ENCODE results near the gene ABHD17B. TPM values are rescaled to one million over a fixed set of nuclear protein-coding genes. Genes with fewer than 3 reads are reported as not detected.
A peak's percentile ranks its signal among the peaks of the same experiment; 100 is the strongest.

Gene ABHD17B
- total RNA-seq, 6 donors from 2014 or later = 3.9 to 27.3 (median 12.8) TPM

DNA sequence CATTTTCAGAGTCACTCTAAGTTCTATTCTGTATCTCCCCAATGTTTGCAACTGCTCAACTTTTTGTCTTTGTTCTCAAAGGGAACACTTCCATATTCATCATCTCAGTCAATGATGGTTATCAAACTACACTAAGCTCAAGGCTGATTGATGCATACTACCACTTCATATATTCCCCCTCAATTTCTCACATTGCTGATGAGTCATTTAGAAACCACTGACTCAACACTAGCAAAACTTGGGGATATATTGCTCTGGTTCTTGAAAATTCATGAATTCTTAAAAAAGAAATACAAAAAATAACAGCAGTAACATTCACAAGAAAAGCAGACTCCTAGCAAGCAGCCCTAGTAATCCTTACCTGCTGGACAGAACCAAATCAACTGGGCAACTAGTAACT, 52.2 kb downstream of the ABHD17B start:
- Histone ChIP-seq H3K36me3 (no peaks in the 10 kb centered on the region), H3K9me3 (peaks cover 3 to 21% (median 13%) of the 10 kb centered on the region in 4 donors), H3K4me3 (no peak overlapping the region), H3K27ac (no peak overlapping the region), H3K27me3 (no peaks in the 10 kb centered on the region), H3K4me1 (peaks cover 0 to 3% (median 0%) of the 10 kb centered on the region in 4 donors)
- TF ChIP-seq, protein P1, sequence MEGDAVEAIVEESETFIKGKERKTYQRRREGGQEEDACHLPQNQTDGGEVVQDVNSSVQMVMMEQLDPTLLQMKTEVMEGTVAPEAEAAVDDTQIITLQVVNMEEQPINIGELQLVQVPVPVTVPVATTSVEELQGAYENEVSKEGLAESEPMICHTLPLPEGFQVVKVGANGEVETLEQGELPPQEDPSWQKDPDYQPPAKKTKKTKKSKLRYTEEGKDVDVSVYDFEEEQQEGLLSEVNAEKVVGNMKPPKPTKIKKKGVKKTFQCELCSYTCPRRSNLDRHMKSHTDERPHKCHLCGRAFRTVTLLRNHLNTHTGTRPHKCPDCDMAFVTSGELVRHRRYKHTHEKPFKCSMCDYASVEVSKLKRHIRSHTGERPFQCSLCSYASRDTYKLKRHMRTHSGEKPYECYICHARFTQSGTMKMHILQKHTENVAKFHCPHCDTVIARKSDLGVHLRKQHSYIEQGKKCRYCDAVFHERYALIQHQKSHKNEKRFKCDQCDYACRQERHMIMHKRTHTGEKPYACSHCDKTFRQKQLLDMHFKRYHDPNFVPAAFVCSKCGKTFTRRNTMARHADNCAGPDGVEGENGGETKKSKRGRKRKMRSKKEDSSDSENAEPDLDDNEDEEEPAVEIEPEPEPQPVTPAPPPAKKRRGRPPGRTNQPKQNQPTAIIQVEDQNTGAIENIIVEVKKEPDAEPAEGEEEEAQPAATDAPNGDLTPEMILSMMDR (IDR thresholded peaks at IDR 0.05) = no peak
- TF ChIP-seq POLR2AphosphoS5 (IDR thresholded peaks at IDR 0.05) = no peak
- no peak for TF ChIP-seq POLR2A (IDR thresholded peaks at IDR 0.05)
- no peak for TF ChIP-seq EP300 (IDR thresholded peaks at IDR 0.05)
- no peak for ATAC-seq (ENCODE audit: low FRiP score in 2 of 2)
- no peak for DNase-seq

DNA sequence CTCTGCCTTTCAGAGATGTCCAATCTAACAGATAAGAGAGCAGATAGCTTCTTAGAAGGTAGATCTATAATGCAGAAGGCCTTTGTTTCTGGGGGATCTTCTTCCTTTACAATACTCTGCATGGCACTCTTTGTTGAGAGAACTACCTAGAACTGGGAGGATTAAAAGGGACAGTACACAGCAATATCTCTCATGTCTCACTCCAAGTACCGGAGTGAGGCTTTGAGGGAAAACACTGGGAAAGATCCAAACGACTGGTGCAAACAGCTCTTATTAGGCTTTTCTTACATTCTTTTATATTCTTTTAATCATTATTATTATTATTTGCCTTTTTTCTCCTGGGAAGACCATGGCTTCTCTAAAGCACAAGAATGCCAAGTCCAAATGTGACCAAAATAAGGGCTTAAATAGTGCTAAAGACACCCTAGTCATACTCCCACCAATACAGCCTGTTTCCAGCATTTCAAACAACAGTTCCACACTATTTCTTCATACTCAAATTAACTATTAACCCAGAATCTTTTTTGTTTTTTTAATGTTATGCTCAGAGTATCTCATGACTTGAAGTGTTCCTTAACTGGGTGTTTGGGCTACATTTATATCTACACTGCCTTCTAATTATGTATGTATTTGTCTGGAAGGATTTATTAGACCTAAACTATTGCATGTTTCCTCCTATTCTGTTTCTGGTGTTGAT, 52.7 kb downstream of the ABHD17B start:
- peaks cover 0 to 3% (median 0%) of the 10 kb centered on the region in 4 donors for H3K4me1 ChIP-seq
- WGBS, 2 donors = 73 to 84% methylated on average over 2 of the region's 2 CpGs
- DNase-seq (no peak), ATAC-seq (ENCODE audit: low FRiP score in 2 of 2) (no peak)
- H3K4me3 ChIP-seq = no peak overlapping the region
- TF ChIP-seq EP300 (IDR thresholded peaks at IDR 0.05) = no peak
- TF ChIP-seq POLR2A (IDR thresholded peaks at IDR 0.05) = no peak
- no peak for TF ChIP-seq POLR2AphosphoS5 (IDR thresholded peaks at IDR 0.05)
- TF ChIP-seq, protein P1 (IDR thresholded peaks at IDR 0.05) = no peak
- no peaks in the 10 kb centered on the region for H3K27me3 ChIP-seq
- peaks cover 3 to 21% (median 13%) of the 10 kb centered on the region in 4 donors for H3K9me3 ChIP-seq
- no peak overlapping the region for H3K27ac ChIP-seq
- H3K36me3 ChIP-seq = no peaks in the 10 kb centered on the region

DNA sequence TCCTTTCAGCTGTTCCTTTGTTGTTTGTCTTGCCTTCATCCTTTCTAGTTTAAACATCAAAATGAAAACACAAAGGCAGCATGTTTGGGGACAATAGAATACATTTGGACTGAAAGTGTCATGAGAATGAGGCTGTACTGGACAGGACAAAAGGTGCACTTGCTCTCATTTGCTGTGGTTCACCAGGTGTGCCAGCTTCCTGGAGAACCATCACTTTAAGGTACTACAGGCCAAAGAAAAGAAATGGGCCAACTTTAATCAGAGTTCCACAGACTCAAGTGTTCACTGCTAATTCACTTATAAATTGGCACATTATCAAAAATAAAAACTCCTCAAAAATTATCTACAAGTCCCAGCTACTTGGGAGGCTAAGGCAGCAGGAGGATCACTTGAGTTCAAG, 53.8 kb downstream of the ABHD17B start:
- TF ChIP-seq POLR2AphosphoS5 (IDR thresholded peaks at IDR 0.05) = no peak
- no peak for TF ChIP-seq EP300 (IDR thresholded peaks at IDR 0.05)
- TF ChIP-seq POLR2A (IDR thresholded peaks at IDR 0.05) = no peak
- TF ChIP-seq, protein P1 (IDR thresholded peaks at IDR 0.05) = no peak
- Histone ChIP-seq H3K9me3 (peaks cover 3 to 21% (median 13%) of the 10 kb centered on the region in 4 donors), H3K4me3 (no peak overlapping the region), H3K27ac (no peak overlapping the region), H3K4me1 (peaks cover 0 to 3% (median 0%) of the 10 kb centered on the region in 4 donors), H3K36me3 (no peaks in the 10 kb centered on the region), H3K27me3 (no peaks in the 10 kb centered on the region)
- ATAC-seq (ENCODE audit: low FRiP score in 2 of 2) (no peak), DNase-seq (peak in 1 of 2 donors; percentile 29)

DNA sequence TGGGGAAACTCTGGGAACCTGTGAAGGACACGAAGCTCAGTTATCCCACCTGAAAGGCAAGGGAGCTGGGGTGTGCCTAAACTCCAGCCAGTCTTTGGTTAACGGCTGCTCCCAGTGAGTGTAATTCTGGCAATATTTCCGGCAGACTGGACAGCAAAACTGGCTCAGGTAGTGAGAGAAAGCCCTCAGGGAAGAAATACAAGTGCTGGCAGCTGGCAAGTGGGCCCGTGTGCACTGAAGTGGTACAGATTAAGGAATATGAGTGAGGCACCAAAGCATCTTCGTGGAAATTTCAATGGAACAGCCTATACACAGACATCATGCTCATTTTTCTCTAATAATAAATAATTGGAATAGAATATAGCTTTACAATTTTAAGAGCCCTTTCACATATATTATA, 56.2 kb downstream of the ABHD17B start:
- ATAC-seq (ENCODE audit: low FRiP score in 2 of 2) = no peak
- TF ChIP-seq POLR2A (IDR thresholded peaks at IDR 0.05) (no peak), EP300 (IDR thresholded peaks at IDR 0.05) (no peak), POLR2AphosphoS5 (IDR thresholded peaks at IDR 0.05) (no peak)
- TF ChIP-seq, protein P1 (IDR thresholded peaks at IDR 0.05) = no peak
- DNase-seq = no peak
- Histone ChIP-seq H3K27ac (no peak overlapping the region), H3K4me3 (no peak overlapping the region), H3K27me3 (no peaks in the 10 kb centered on the region), H3K9me3 (peaks cover 0 to 11% (median 7%) of the 10 kb centered on the region in 4 donors), H3K36me3 (no peaks in the 10 kb centered on the region), H3K4me1 (peaks cover 0 to 3% (median 0%) of the 10 kb centered on the region in 4 donors)
- WGBS, 2 donors = 69 to 73% methylated on average over 5 of the region's 5 CpGs

DNA sequence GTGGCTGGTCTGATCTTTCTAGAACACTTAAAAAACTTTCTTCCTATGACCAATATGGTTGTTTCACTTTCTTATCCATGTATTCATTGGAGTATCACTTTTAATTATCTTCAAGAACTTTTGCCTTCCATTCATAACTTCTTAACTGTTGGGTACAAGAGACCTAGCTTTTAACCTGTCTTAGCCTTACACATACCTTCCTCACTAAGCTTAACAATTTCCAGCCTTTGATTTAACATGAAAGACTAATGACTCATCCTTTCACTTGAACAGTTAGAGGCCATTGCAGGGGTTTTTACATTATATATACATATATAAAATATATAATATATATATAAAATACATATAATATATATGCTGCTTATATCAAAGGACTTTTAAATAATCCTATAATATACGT, 57.9 kb downstream of the ABHD17B start:
- Histone ChIP-seq H3K4me3 (no peak overlapping the region), H3K27me3 (no peaks in the 10 kb centered on the region), H3K9me3 (no peaks in the 10 kb centered on the region), H3K36me3 (no peaks in the 10 kb centered on the region), H3K4me1 (peaks cover 0 to 3% (median 0%) of the 10 kb centered on the region in 4 donors), H3K27ac (no peak overlapping the region)
- 87 to 94% methylated on average over 1 of the region's 1 CpG for WGBS, 2 donors
- DNase-seq (no peak), ATAC-seq (ENCODE audit: low FRiP score in 2 of 2) (no peak)
- TF ChIP-seq, protein P1 (IDR thresholded peaks at IDR 0.05) = no peak
- TF ChIP-seq POLR2AphosphoS5 (IDR thresholded peaks at IDR 0.05) (no peak), EP300 (IDR thresholded peaks at IDR 0.05) (no peak), POLR2A (IDR thresholded peaks at IDR 0.05) (no peak)

Data from upper lobe of left lung (tissue), 6 donors.